Epithelial cell of prostate (primary cell): ENCODE results near the gene SESN1.

Experiments used
- DNase-seq: peaks from one replicate; pipeline ENCODE4 v3.0.0-alpha.2; 2011; ENCODE audit warnings: low read depth, low spot score
- H3K27ac ChIP-seq: fragments of 450-650 bp; 2 replicates; pipeline ENCODE4 v1.5.1; 2017; ENCODE audit warnings: mild to moderate bottlenecking

Gene SESN1

DNA sequence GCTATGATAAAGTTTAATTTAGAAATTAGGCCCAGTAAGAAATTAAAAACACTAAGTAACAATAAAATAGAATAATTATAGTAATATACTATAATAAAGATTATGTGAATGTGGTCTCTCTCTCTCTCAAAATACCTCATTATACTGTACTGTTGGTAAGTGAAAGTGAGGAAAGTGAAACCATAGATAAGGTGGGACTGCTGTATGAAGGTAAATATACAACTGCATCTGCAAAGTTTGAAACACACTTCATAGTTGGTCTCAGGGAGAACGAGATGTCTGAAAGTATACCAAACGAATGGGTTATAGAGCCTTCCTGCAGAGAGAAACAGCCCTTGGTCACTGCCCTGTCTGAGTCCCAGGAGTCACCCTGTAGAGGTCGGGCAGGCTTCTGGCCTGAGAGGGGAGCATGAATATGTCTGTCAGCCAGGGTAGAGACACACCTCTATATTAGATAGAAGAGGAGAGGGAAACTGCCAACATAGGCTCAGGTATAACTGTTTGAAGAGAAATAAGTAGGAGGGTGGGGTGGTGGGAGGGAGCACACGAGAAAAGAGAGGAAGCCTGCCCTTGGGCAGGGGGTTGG lies 31.8 kb downstream of the SESN1 start:
- DNase-seq, result no peak
- H3K27ac ChIP-seq, result no peak overlapping the region

DNA sequence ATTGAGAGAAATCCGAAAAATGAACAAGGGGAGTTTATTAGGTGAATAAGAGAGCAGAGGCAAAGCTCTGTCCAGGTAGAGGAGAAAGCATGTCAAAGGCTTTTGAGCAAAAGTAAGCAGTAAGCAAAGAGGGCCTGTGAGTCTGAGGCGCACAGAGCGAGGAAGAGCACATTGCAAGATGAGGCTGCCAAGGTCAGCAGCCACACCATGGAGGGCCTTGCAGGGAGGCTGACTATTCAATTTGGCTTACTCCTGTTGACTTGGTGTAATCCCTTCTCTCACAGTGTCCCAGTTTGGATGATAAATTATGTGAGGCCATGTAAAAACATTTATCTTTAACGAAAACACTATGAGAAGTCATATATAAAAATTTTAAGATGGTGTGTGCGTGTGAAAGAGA lies 32.4 kb downstream of the SESN1 start:
- H3K27ac ChIP-seq, result no peak overlapping the region

GRCh38 chr6:109060571-109060970 lies 34.1 kb downstream of the SESN1 start:
- no peak overlapping the region for H3K27ac ChIP-seq
- DNase-seq, result no peak

More for the DNA sequence above, 32.4 kb downstream of the SESN1 start:
- DNase-seq, result no peak

- peak overlapping the region; percentile 21 for H3K27ac ChIP-seq
- DNase-seq, result no peak
Observed at GRCh38 chr6:109059571-109060021, 35.0 kb downstream of the SESN1 start.

GRCh38 chr6:109059153-109059552 lies 35.5 kb downstream of the SESN1 start:
- H3K27ac ChIP-seq, result peak overlapping the region; percentile 21
- no peak for DNase-seq

GRCh38 chr6:109058620-109059019 lies 36.0 kb downstream of the SESN1 start:
- peak overlapping the region; percentile 21 for H3K27ac ChIP-seq
- DNase-seq, result no peak

DNA sequence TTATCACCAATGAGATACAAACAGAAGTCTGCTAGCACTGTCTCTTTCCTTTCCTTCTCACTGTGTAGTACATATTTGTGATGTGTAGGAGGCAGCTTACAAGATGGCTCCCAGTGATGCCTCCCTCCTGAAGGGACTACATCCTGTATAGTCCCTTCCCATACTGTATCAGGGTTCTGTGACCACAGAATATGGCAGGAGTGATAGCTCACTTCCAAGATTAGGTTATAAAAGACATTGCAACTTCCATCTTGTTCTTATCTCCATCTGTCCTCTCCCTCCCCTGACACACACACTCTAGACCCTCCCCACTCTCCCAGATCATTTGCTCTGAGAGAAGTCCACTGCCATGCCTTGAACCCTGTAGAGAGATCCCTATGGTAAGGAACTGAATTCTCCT lies 38.0 kb downstream of the SESN1 start:
- DNase-seq, result no peak
- no peak overlapping the region for H3K27ac ChIP-seq

DNA sequence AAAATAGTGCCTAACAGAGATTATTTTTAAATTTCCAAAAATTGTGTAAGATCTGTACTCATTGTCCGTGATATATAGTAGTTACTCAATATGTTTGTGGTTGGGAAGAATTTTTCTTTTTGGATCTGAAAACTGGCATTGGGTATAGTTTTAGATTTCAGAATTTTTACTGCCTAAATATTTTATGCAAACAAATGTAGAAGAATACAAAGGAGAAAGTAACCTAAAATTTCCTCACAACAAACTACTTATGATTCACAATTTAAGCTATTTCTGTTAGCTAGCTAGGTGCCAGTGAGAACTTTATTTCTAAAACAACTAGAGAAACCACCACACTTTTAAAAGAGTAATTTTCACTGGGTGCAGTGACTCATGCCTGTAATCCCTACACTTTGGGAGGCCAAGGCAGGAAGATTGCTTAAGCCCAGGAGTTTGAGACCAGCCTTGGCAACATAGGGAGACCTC lies 38.8 kb downstream of the SESN1 start:
- no peak overlapping the region for H3K27ac ChIP-seq
- no peak for DNase-seq

DNA sequence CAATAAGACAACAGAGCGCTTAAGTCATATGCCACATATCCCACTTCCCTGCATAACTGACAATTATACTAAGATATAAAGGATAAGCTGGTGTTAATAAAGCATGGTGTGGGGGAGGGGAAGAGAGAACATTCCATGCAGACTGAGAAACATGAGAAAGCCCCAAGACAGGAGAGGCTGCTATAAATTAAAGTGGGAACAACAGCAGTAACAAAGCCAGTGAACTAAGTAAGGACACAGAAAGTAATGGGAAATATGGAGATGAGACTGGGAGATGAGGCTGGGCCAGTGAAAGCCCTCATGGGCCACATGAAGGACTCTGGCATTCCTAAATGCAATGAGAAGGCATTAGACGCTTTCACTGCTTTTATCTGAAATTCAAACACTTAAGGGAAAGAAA lies 41.3 kb downstream of the SESN1 start:
- no peak for DNase-seq
- H3K27ac ChIP-seq, result no peak overlapping the region

DNA sequence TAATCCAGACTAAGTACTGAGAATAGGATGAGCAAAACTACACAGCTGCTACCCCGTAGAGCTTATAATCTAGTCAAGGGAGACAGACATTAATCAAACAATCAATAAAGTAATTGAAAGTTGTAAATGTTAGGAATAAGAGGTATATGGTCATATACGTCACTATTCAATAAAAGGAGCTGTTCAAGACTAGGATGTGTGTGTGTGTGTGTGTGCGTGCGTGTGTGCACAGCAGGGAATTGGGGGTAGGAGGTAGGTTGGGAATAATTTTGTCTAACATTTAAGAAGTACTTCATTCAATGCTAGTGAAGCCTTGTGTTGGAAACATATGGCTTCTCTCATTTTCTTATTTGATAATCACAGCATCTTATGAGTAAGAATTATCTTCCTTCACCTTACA lies 41.8 kb downstream of the SESN1 start:
- no peak overlapping the region for H3K27ac ChIP-seq
- no peak for DNase-seq

GRCh38 chr6:109052018-109052651 lies 42.5 kb downstream of the SESN1 start:
- DNase-seq, result no peak
- no peak overlapping the region for H3K27ac ChIP-seq

- DNase-seq, result no peak
- H3K27ac ChIP-seq, result no peak overlapping the region
Observed at GRCh38 chr6:109051301-109052017, 43.2 kb downstream of the SESN1 start.

DNA sequence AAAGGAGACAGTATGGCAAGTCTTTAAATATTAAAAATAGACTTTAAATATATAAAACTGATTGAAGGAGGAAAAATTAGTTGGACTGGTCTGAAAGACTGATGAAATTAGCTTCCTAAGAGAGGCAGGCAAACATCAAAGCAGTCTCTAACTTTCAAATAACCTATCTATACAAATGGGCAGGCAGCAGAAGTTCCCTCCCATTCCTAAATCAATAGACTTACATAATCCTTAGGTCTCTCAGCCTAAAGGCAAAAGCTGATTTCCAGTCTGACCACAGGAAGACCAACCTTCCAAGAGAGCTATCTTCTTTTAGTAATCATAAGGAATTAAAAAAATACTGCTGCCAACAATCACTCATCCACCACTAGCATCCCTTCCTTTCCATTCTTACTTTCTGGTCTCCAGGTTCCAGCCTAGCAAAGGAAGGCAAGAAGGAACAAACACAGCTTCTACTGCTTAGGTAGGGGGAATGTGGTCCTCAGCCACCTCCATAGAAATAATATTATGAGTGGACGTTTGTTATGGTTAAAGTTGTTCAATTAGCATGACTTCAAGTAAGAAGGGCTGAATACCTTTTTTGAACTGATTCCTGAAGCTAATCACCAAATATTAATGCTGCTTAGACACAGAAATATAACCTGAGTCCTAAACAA lies 44.1 kb downstream of the SESN1 start:
- DNase-seq, result no peak
- H3K27ac ChIP-seq, result peak overlapping the region; percentile 37

DNA sequence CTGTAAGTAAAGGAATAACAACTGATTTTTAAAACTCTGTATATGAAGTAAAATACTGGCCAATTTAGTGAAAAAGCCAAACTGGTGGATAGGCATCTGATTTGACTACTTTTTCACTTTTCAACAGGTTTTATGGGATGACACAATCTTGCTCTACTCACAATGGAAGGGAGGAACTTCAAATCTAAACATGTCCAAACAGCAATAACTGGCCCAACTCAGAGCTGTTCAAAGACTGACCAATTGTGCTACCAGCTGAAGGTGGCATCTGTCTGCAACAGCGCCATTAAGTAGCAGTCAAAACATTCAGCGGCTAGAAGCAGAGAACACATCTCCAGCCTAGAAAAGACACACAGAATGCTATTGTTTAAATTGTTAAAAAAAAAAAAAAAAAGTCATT lies 44.6 kb downstream of the SESN1 start:
- peak overlapping the region; percentile 37 for H3K27ac ChIP-seq
- DNase-seq, result peak; percentile 60

GRCh38 chr6:109048670-109049415 lies 45.8 kb downstream of the SESN1 start:
- H3K27ac ChIP-seq, result no peak overlapping the region
- no peak for DNase-seq

DNA sequence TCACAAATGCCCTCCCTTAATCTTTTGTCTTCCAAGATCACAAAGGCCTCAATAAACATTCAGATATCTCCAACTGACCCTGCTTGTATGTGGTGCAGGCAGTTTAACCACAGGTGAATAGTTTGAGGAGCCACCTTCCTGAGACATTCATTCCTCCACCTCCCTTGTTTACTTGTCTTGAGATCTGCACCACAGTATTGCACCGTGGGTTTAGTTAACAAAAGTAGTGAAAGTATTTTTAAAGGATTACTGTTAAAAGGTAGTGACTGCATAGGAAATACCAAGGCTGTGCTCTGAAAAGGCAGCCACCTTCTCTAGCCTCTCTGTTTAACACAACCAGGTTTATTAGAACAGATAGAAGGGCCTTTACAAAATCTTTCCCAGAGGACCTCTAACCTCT lies 46.5 kb downstream of the SESN1 start:
- H3K27ac ChIP-seq, result no peak overlapping the region
- no peak for DNase-seq

DNA sequence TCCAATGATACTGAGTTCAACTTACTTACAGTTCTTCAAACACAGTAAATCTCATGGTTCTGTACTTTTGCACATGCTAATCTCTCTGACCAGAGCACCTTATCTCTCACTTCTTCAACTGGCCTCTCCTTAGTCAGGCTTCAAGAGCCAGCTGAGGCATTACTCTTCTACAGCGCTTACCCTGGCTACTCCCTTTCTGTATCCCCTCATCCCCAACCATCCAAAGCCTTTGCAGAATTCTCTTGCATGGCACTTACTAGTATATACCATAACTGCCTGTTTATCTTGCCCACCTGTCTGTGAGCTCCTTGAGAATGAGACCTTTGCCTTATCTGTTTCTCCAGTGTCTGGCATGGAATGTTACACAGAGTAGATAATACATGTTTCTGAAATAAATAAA lies 49.2 kb downstream of the SESN1 start:
- no peak for DNase-seq
- no peak overlapping the region for H3K27ac ChIP-seq

DNA sequence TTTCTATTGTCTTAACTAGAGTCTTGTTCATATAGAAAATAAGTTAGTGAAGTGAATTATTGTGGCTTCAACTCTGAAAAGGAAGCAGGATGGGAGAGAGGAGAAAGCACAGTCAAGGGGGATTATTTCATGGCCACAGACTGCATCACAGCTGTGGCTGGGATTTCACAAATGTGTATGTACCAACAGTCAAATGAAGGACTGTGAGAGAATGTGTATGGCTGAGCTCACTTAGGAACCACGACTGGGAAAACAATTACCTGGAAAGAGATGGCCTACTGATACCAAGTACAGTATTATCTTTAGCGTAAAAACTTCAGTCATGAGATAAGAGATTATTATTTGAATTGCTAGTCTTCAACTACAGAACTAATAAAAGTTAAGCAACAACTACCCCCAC lies 54.9 kb downstream of the SESN1 start:
- H3K27ac ChIP-seq, result no peak overlapping the region
- DNase-seq, result no peak

DNA sequence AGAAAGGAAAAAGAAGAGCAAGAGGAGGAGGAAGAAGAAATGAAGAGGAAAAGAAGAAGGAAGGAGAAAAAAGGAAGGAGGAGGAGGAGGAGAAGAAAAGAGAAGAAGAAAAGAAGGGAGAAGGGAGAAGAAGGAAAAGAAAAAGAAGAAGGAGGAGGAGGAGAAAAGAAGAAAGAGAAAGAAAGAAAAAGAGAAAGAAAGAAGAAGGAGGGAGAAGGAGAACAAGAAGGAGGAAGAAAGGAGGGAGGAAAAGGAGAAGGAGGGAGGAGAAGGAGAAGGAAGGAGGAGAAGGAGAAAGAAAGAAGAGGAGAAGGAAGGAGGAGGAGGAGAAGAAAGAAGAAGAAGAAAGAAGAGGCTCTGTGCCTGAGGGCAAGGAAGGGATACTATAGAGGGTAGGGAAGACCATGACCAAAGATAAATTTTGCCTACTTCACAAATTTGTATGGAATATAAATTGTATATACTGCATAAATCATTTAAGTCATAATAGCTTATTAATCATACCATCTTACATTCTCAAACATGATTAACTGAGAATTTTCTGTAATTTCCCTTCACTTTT lies 55.7 kb downstream of the SESN1 start:
- no peak overlapping the region for H3K27ac ChIP-seq
- DNase-seq, result no peak
